C4-2B (cell line): ENCODE measurements around the gene OR5H15.

Source experiments
- H3K27ac ChIP-seq: fragments of 450-650 bp; 2 replicates; pipeline ENCODE4 v1.5.1; 2017
- ZFX ChIP-seq: fragments of 450-650 bp; IDR thresholded peaks from 2 replicates; pipeline ENCODE4 v1.6.1; 2017
- TF ChIP-seq, protein P1 (sequence below): fragments of 450-650 bp; conservative IDR thresholded peaks from 2 replicates; pipeline ENCODE4 v1.5.1; 2017; ENCODE audit warnings: mild to moderate bottlenecking

Gene OR5H15

DNA sequence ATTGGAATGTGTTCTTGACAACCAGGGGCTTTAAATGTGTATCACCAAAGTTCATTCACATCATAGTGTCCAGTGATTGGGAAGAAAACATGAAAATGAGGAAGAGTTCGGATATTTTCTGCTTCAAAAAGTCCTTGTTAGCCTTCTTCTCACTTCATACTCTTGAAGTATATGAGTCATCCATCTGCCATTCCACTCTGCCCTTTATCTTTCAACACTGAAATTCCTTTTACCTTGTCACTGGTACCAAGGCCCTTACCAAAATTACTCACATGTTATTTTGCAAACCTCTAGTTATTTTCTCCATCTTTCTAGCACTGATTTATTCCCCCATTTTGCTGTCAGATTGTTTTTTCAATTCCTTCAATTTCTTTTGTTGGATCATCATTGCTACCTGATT, 32.5 kb downstream of the OR5H15 start:
- TF ChIP-seq, protein P1, sequence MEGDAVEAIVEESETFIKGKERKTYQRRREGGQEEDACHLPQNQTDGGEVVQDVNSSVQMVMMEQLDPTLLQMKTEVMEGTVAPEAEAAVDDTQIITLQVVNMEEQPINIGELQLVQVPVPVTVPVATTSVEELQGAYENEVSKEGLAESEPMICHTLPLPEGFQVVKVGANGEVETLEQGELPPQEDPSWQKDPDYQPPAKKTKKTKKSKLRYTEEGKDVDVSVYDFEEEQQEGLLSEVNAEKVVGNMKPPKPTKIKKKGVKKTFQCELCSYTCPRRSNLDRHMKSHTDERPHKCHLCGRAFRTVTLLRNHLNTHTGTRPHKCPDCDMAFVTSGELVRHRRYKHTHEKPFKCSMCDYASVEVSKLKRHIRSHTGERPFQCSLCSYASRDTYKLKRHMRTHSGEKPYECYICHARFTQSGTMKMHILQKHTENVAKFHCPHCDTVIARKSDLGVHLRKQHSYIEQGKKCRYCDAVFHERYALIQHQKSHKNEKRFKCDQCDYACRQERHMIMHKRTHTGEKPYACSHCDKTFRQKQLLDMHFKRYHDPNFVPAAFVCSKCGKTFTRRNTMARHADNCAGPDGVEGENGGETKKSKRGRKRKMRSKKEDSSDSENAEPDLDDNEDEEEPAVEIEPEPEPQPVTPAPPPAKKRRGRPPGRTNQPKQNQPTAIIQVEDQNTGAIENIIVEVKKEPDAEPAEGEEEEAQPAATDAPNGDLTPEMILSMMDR = no peak
- no peak for TF ChIP-seq ZFX
- no peak overlapping the region for H3K27ac ChIP-seq

- TF ChIP-seq, protein P1 = no peak
- no peak for TF ChIP-seq ZFX
- no peak overlapping the region for H3K27ac ChIP-seq
These were observed 42.7 kb downstream of the OR5H15 start for GRCh38 chr3:98209244-98209643.

- TF ChIP-seq, protein P1 = no peak
- no peak for TF ChIP-seq ZFX
- H3K27ac ChIP-seq = no peak overlapping the region
These were observed 46.8 kb downstream of the OR5H15 start for GRCh38 chr3:98213276-98213675.

DNA sequence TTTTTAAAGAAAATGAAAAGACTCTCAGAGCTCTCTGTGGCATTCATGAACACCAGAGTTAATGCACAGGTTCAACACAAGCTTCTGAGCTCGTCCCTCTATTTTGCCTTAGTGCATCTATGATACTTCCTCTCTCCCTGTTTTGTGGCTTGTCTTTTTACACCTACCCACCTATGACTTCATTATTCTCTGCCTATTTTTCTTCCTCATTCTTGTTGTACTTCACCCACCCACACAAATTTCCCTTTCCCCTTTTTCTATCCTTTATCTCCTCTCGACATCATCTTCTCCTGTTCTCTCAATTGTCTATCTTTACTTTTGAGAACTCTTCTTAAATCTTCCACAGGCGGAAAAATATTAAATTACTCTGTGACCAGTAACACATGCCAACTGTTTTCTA, 48.6 kb downstream of the OR5H15 start:
- no peak overlapping the region for H3K27ac ChIP-seq
- TF ChIP-seq ZFX = no peak
- TF ChIP-seq, protein P1 = no peak
